ENCODE data around the gene OCA2.

DNA sequence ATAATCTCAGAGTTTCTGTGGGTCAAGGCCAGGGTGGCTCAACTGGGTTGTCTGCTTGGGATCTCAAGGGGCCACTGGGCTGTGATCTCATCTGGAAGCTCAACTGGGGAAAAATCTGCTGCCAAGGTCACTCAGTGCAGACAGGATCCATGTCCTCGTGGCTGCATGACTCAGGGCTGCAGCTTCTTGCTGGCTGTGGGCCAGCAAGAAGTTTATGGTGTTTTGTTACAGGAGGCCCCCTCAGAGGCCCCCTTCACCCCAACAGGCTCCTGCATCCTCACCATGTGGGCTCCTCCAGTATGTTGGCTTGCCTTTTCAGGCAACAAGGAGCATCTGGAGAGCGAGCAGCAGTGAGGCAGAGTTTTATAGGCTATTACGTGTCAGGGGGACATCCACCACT is 14.6 kb downstream of the OCA2 start:
- TF ChIP-seq, protein P1, sequence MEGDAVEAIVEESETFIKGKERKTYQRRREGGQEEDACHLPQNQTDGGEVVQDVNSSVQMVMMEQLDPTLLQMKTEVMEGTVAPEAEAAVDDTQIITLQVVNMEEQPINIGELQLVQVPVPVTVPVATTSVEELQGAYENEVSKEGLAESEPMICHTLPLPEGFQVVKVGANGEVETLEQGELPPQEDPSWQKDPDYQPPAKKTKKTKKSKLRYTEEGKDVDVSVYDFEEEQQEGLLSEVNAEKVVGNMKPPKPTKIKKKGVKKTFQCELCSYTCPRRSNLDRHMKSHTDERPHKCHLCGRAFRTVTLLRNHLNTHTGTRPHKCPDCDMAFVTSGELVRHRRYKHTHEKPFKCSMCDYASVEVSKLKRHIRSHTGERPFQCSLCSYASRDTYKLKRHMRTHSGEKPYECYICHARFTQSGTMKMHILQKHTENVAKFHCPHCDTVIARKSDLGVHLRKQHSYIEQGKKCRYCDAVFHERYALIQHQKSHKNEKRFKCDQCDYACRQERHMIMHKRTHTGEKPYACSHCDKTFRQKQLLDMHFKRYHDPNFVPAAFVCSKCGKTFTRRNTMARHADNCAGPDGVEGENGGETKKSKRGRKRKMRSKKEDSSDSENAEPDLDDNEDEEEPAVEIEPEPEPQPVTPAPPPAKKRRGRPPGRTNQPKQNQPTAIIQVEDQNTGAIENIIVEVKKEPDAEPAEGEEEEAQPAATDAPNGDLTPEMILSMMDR (IDR thresholded peaks at IDR 0.05; ENCODE audit: low read length) = no peak
- TF ChIP-seq EZH2phosphoT487 (IDR thresholded peaks at IDR 0.05; ENCODE audit: low read length) = no peak
- no peak for TF ChIP-seq EZH2 (optimal IDR thresholded peaks at IDR 0.05; ENCODE audit: low read depth, low read length)
